DMS53 (cell line): ENCODE data around the gene OSBPL5.

Experiments used
- DNase-seq: peaks from one replicate; lab custom pipeline; 2025; lab: John Stamatoyannopoulos, UW

The OSBPL5 gene

GRCh38 chr11:3162410-3163240, 2.5 kb downstream of the OSBPL5 start:
- no peak for DNase-seq

GRCh38 chr11:3161720-3162409, 3.2 kb downstream of the OSBPL5 start:
- DNase-seq = no peak

GRCh38 chr11:3161309-3161708, 3.8 kb downstream of the OSBPL5 start:
- DNase-seq = no peak

GRCh38 chr11:3160252-3161031, 4.7 kb downstream of the OSBPL5 start:
- peak; percentile 88 for DNase-seq

GRCh38 chr11:3159296-3160190, 5.6 kb downstream of the OSBPL5 start:
- DNase-seq = peak; percentile 23

GRCh38 chr11:3158821-3159220, 6.3 kb downstream of the OSBPL5 start:
- no peak for DNase-seq

- DNase-seq = no peak
Measured at GRCh38 chr11:3158131-3158591, 6.9 kb downstream of the OSBPL5 start.

- no peak for DNase-seq
Measured at GRCh38 chr11:3157381-3158130, 7.6 kb downstream of the OSBPL5 start.

- peak; percentile 49 for DNase-seq
Measured at GRCh38 chr11:3156661-3157311, 8.3 kb downstream of the OSBPL5 start.

GRCh38 chr11:3156282-3156660, 8.8 kb downstream of the OSBPL5 start:
- no peak for DNase-seq

- no peak for DNase-seq
Measured at GRCh38 chr11:3155691-3156258, 9.3 kb downstream of the OSBPL5 start.

- DNase-seq = no peak
Measured at GRCh38 chr11:3155216-3155615, 9.9 kb downstream of the OSBPL5 start.

GRCh38 chr11:3154001-3154599, 11.0 kb downstream of the OSBPL5 start:
- DNase-seq = no peak

GRCh38 chr11:3153291-3153861, 11.7 kb downstream of the OSBPL5 start:
- DNase-seq = no peak

GRCh38 chr11:3152471-3153110, 12.5 kb downstream of the OSBPL5 start:
- no peak for DNase-seq

- DNase-seq = no peak
Measured at GRCh38 chr11:3150726-3151125, 14.4 kb downstream of the OSBPL5 start.

- DNase-seq = no peak
Measured at GRCh38 chr11:3149852-3150188, 15.3 kb downstream of the OSBPL5 start.

- no peak for DNase-seq
Measured at GRCh38 chr11:3148990-3149851, 15.9 kb downstream of the OSBPL5 start.
